SK-N-SH (cell line): Measurements from ENCODE around the gene AQP4. TPM values are rescaled to one million over a fixed set of nuclear protein-coding genes. Genes with fewer than 3 reads are reported as not detected.

Experiments
- CTCF ChIA-PET: fragments of 300-600, 350-600 bp; formaldehyde crosslinking; extraction: SDS; loops from one replicate; lab custom pipeline; 2021; lab: Yijun Ruan, JAX
- POLR2A ChIA-PET: fragments of 350-600 bp; sonication (Branson Sonifier 250); formaldehyde crosslinking; extraction: SDS; loops from one replicate; lab custom pipeline; 2020; ENCODE audit warnings: antibody characterized with exemption, inconsistent platforms; lab: Yijun Ruan, JAX
- DNase-seq: peaks from one replicate; pipeline ENCODE4 v3.0.0; 2012
- H2AFZ ChIP-seq: fragments of 200-600 bp; sonication (generic); 2 replicates; pipeline ENCODE4 v1.8.1; 2016; ENCODE audit warnings: antibody characterized with exemption, mild to moderate bottlenecking, low read depth
- H3F3A ChIP-seq: fragments of 200-600 bp; sonication (generic); replicated peaks from 2 replicates; pipeline ENCODE3; 2016; ENCODE audit warnings: antibody characterized with exemption, mild to moderate bottlenecking; ENCODE audit not compliant: insufficient read depth
- H3K27ac ChIP-seq, 2 experiments: fragments of 200-500 bp in 1 of 2; fragments of 200-600 bp in 1 of 2; sonication (Bioruptor generic) in 1 of 2; sonication (generic), shearing (Covaris generic) in 1 of 2; 2 replicates each; pipeline versions ENCODE4 v1.5.1 to v1.6.1; 2014 to 2016; ENCODE audit warnings: low read depth in 2 of 2, inconsistent platforms in 1 of 2, low read length in 1 of 2, mild to moderate bottlenecking in 1 of 2, mixed read lengths in 1 of 2
- H3K27me3 ChIP-seq: fragments of 200-600 bp; sonication (generic), shearing (Covaris generic); 2 replicates; pipeline ENCODE4 v1.6.1; 2016; ENCODE audit warnings: mixed run types; ENCODE audit not compliant: insufficient read depth
- H3K36me3 ChIP-seq, 2 experiments: fragments of 200-500 bp in 1 of 2; fragments of 200-600 bp in 1 of 2; sonication (Bioruptor generic) in 1 of 2; sonication (generic) in 1 of 2; replicated peaks in 1 of 2; 2 replicates each; pipeline versions ENCODE3 to v1.5.1; 2014 to 2016; ENCODE audit warnings: low read length in 1 of 2, mild to moderate bottlenecking in 1 of 2; ENCODE audit not compliant: insufficient read depth in 2 of 2, control insufficient read depth in 1 of 2
- H3K4me1 ChIP-seq, 2 experiments: fragments of 200-500 bp in 1 of 2; fragments of 200-600 bp in 1 of 2; sonication (Bioruptor generic) in 1 of 2; sonication (generic), shearing (Covaris generic) in 1 of 2; 2 replicates each; pipeline versions ENCODE4 v1.5.1 to v1.6.1; 2014 to 2016; ENCODE audit warnings: low read depth in 1 of 2, low read length in 1 of 2, mixed run types in 1 of 2; ENCODE audit not compliant: insufficient read depth in 2 of 2, control insufficient read depth in 1 of 2
- H3K4me2 ChIP-seq: fragments of 200-600 bp; sonication (generic), shearing (Covaris generic); 2 replicates; pipeline ENCODE4 v1.6.1; 2017; ENCODE audit warnings: mixed run types
- H3K4me3 ChIP-seq, 2 experiments: fragments of 200-500 bp in 1 of 2; fragments of 200-600 bp in 1 of 2; sonication (Bioruptor generic) in 1 of 2; sonication (generic), shearing (Covaris generic) in 1 of 2; 2 replicates each; pipeline versions ENCODE4 v1.5.1 to v1.8.1; 2014 to 2016; ENCODE audit warnings: low read depth in 2 of 2, inconsistent platforms in 1 of 2, low read length in 1 of 2, mild to moderate bottlenecking in 1 of 2, mixed read lengths in 1 of 2, moderate library complexity in 1 of 2
- H3K79me2 ChIP-seq: fragments of 200-600 bp; sonication (generic); 2 replicates; pipeline ENCODE4 v1.8.1; 2017; ENCODE audit warnings: mild to moderate bottlenecking; ENCODE audit not compliant: insufficient read depth
- H3K9ac ChIP-seq: fragments of 200-600 bp; sonication (generic); 2 replicates; pipeline ENCODE4 v1.6.1; 2017; ENCODE audit warnings: mixed run types
- H3K9me2 ChIP-seq: fragments of 200-600 bp; sonication (generic); 2 replicates; pipeline ENCODE4 v1.6.1; 2017; ENCODE audit warnings: mixed run types
- H3K9me3 ChIP-seq: fragments of 200-600 bp; sonication (generic); 2 replicates; pipeline ENCODE4 v1.6.1; 2017; ENCODE audit warnings: mixed run types, mild to moderate bottlenecking, moderate library complexity
- H4K20me1 ChIP-seq: fragments of 200-600 bp; sonication (generic); 2 replicates; pipeline ENCODE4 v1.6.1; 2017; ENCODE audit warnings: mild to moderate bottlenecking, mixed run types; ENCODE audit not compliant: insufficient read depth
- CTCF ChIP-seq: fragments of 200-600 bp; sonication (generic); IDR thresholded peaks from 2 replicates; pipeline ENCODE4 v1.6.1; 2017; ENCODE audit warnings: antibody characterized with exemption, mild to moderate bottlenecking, moderate library complexity
- EP300 ChIP-seq, 2 experiments: IDR thresholded peaks; 2 replicates each; pipeline versions ENCODE4 v1.4.0 to v1.6.1; 2012; ENCODE audit warnings: borderline replicate concordance in 1 of 2, low read depth in 1 of 2, low read length in 1 of 2
- FOSL2 ChIP-seq: IDR thresholded peaks from 2 replicates; pipeline ENCODE4 v1.4.0; 2012; ENCODE audit warnings: low read depth, mild to moderate bottlenecking, moderate library complexity, borderline replicate concordance
- FOXM1 ChIP-seq: IDR thresholded peaks from 2 replicates; pipeline ENCODE4 v1.4.0; 2012; ENCODE audit warnings: low read depth, mild to moderate bottlenecking
- IRF3 ChIP-seq: fragments of 150-350 bp; IDR thresholded peaks from 2 replicates; pipeline ENCODE4 v1.6.1; 2016; ENCODE audit warnings: mild to moderate bottlenecking, low read depth, low read length
- JUND ChIP-seq: IDR thresholded peaks from 2 replicates; pipeline ENCODE4 v1.4.0; 2012
- MEF2A ChIP-seq: IDR thresholded peaks from 2 replicates; pipeline ENCODE4 v1.4.0; 2012; ENCODE audit warnings: low read depth, borderline replicate concordance
- NFIC ChIP-seq: IDR thresholded peaks from 2 replicates; pipeline ENCODE4 v1.4.0; 2012; ENCODE audit warnings: borderline replicate concordance
- POLR2AphosphoS5 ChIP-seq: IDR thresholded peaks from 2 replicates; pipeline ENCODE4 v1.6.1; 2012; ENCODE audit warnings: low read depth, low read length
- RAD21 ChIP-seq: IDR thresholded peaks from 2 replicates; pipeline ENCODE4 v1.6.1; 2012; ENCODE audit warnings: mild to moderate bottlenecking, low read length
- RCOR1 ChIP-seq: fragments of 150-350 bp; IDR thresholded peaks from 2 replicates; pipeline ENCODE4 v1.6.1; 2017; ENCODE audit warnings: antibody characterized with exemption, low read length
- RFX5 ChIP-seq: IDR thresholded peaks from 2 replicates; pipeline ENCODE4 v1.6.1; 2012; ENCODE audit warnings: mild to moderate bottlenecking, improper control_type of control experiment, low read length
- SIN3A ChIP-seq: IDR thresholded peaks from 2 replicates; pipeline ENCODE4 v1.6.1; 2012; ENCODE audit warnings: low read depth, mild to moderate bottlenecking, low read length, moderate library complexity, borderline replicate concordance
- TAF1 ChIP-seq: IDR thresholded peaks from 2 replicates; pipeline ENCODE4 v1.6.1; 2012; ENCODE audit warnings: low read depth, mild to moderate bottlenecking, low read length, moderate library complexity, borderline replicate concordance
- TCF12 ChIP-seq: IDR thresholded peaks from 2 replicates; pipeline ENCODE4 v1.4.0; 2012
- TEAD4 ChIP-seq: IDR thresholded peaks from 2 replicates; pipeline ENCODE4 v1.4.0; 2012; ENCODE audit warnings: mild to moderate bottlenecking, borderline replicate concordance; ENCODE audit not compliant: insufficient read depth
- WGBS: methylation state at CpG from one replicate; pipeline ENCODE4 v1.1.6; 2017; ENCODE audit warnings: low lambda C conversion rate; 5-methylcytosine and 5-hydroxymethylcytosine counted together
- polyA plus RNA-seq, 3 experiments: library from polyadenylated mRNA; depleted of rRNA; stranded (reverse); fragments of >200 nt; gene quantifications; 2 replicates each; pipeline ENCODE4 v1.2.3, GENCODE V29; 2012

The AQP4 gene
- polyA plus RNA-seq, 1 of the 3 experiments (the other 2 are of a cell fraction) = not detected

GRCh38 chr18:26864658-26865057 is 849 bp downstream of the AQP4 start:
- POLR2A ChIA-PET = interaction anchor here (0.6 kb wide), 1 partner anchor 29 kb away, joined by 4 read pairs; no protein-coding TSS in a partner anchor
- Histone ChIP-seq H2AFZ (no peak overlapping the region), H3K9me2 (no peaks in the 10 kb centered on the region), H3K79me2 (no peaks in the 10 kb centered on the region), H4K20me1 (no peaks in the 10 kb centered on the region), H3F3A (no peaks in the 10 kb centered on the region), H3K9me3 (no peaks in the 10 kb centered on the region), H3K4me2 (no peak overlapping the region), H3K36me3 (no peaks in the 10 kb centered on the region), H3K27ac (no peak overlapping the region), H3K27me3 (peaks cover 7% of the 10 kb centered on the region; the same call in 1 of the 2 replicates), H3K9ac (no peak overlapping the region), H3K4me3 (no peak overlapping the region), H3K4me1 (peaks cover 0 to 4% of the 10 kb centered on the region in 2 experiments; a peak in 2 of 4 replicates)
- TF ChIP-seq JUND (no peak), RAD21 (no peak), RFX5 (no peak), RCOR1 (no peak), IRF3 (no peak), TAF1 (no peak), POLR2AphosphoS5 (no peak), FOXM1 (no peak), MEF2A (no peak), SIN3A (no peak)
- CTCF ChIA-PET = interaction anchor here (0.7 kb wide), 1 partner anchor 10 kb away, joined by 3 read pairs; no protein-coding TSS in a partner anchor
- WGBS = 66% methylated on average over 7 of the region's 7 CpGs
- no peak for DNase-seq

GRCh38 chr18:26863921-26864497 is 1.5 kb downstream of the AQP4 start:
- ChIA-PET POLR2A (no interaction called here), CTCF (interaction anchor here (0.7 to 2.1 kb wide), 3 partner anchors 7 to 142 kb away, joined by 3 to 6 read pairs (median 3); no protein-coding TSS in a partner anchor)
- peaks cover 7% of the 10 kb centered on the region; the same call in 1 of the 2 replicates for H3K27me3 ChIP-seq

More at GRCh38 chr18:26863921-26864497, 1.5 kb downstream of the AQP4 start:
- no peak overlapping the region for H3K4me3 ChIP-seq
- no peaks in the 10 kb centered on the region for H3F3A ChIP-seq
- H3K9ac ChIP-seq = no peak overlapping the region
- H3K79me2 ChIP-seq = no peaks in the 10 kb centered on the region
- WGBS = 71% methylated on average over 8 of the region's 9 CpGs
- no peak for TF ChIP-seq FOXM1
- TF ChIP-seq TCF12 = no peak
- TF ChIP-seq NFIC = no peak
- TF ChIP-seq TEAD4 = no peak
- no peak for TF ChIP-seq EP300 (IDR thresholded peaks at IDR 0.05; ENCODE audit: borderline replicate concordance in 1 of 2, low read depth in 1 of 2, low read length in 1 of 2)
- no peak for TF ChIP-seq IRF3
- no peak for TF ChIP-seq RAD21
- no peak for TF ChIP-seq MEF2A
- TF ChIP-seq CTCF = no peak
- TF ChIP-seq FOSL2 = no peak
- H3K27ac ChIP-seq = no peak overlapping the region
- no peak overlapping the region for H2AFZ ChIP-seq
- H4K20me1 ChIP-seq = no peaks in the 10 kb centered on the region
- H3K9me3 ChIP-seq = no peaks in the 10 kb centered on the region
- no peak overlapping the region for H3K4me2 ChIP-seq
- no peaks in the 10 kb centered on the region for H3K36me3 ChIP-seq
- DNase-seq = no peak
- peaks cover 0 to 4% of the 10 kb centered on the region in 2 experiments; a peak in 1 of 4 replicates for H3K4me1 ChIP-seq
- no peaks in the 10 kb centered on the region for H3K9me2 ChIP-seq
